Activated CD4-positive, alpha-beta memory T cell treated with anti-CD3 and anti-CD28 coated beads for 36 hours (primary cell): ENCODE measurements around the gene ZNF629. TPM values are rescaled to one million over a fixed set of nuclear protein-coding genes. Genes with fewer than 3 reads are reported as not detected.

Experiments
- CTCF ChIA-PET: fragments of 350-600 bp; sonication (Branson Sonifier 250); formaldehyde crosslinking; loops from one replicate; lab custom pipeline; 2021; ENCODE audit warnings: antibody characterized with exemption, inconsistent platforms; lab: Charles Lee
- POLR2A ChIA-PET: fragments of 350-600 bp; sonication (Branson Sonifier 250); formaldehyde crosslinking; loops from one replicate; lab custom pipeline; 2021; ENCODE audit warnings: antibody characterized with exemption; lab: Charles Lee
- DNase-seq: peaks from one replicate; pipeline ENCODE4 v3.0.0-alpha.2; 2020
- H3K27ac Mint-ChIP-seq: one replicate; pipeline ENCODE4 v1.8.0; 2021; ENCODE audit warnings: mixed read lengths
- H3K27me3 Mint-ChIP-seq: one replicate; pipeline ENCODE4 v1.8.0; 2021; ENCODE audit warnings: mixed read lengths
- H3K36me3 Mint-ChIP-seq: one replicate; pipeline ENCODE4 v1.8.0; 2021; ENCODE audit warnings: mixed read lengths
- H3K4me1 Mint-ChIP-seq: one replicate; pipeline ENCODE4 v1.8.0; 2021; ENCODE audit warnings: low read depth, mixed read lengths
- H3K4me3 Mint-ChIP-seq: one replicate; pipeline ENCODE4 v1.8.0; 2021; ENCODE audit warnings: mild to moderate bottlenecking, mixed read lengths
- H3K9me3 Mint-ChIP-seq: one replicate; pipeline ENCODE4 v1.8.0; 2021; ENCODE audit warnings: mixed read lengths
- intact Hi-C: fragments of 100-400 bp; cut with micrococcal nuclease; formaldehyde crosslinking; loops from one replicate; pipeline ENCODE4 v1.15.1; 2023
- total RNA-seq, 2 experiments: library from RNA; stranded (reverse); gene quantifications; one replicate each; pipeline ENCODE4 v1.2.3, GENCODE V29; 2021

The ZNF629 gene
- total RNA-seq, 2 experiments from 2014 or later, result 2.9 to 3.1 TPM

DNA sequence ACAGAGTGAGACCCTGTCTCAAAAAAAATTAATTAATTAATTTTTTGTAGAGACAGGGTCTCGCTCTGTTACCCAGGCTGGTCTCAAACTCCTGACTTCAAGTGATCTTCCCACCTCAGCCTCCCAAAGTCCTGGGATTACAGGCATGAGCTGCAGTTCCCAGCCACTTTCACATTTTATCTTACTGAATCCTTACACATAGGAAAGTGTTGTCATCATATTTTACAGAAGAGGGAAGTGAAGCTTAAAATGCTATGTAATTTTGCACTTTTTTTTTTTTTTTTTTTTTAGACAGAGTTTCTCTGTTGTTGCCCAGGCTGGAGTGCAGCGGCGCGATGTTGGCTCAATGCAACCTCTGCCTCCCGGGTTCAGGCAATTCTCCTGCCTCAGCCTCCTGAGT lies 21.1 kb upstream of the ZNF629 start:
- Mint-ChIP-seq H3K4me1 (peaks cover 14% of the 10 kb centered on the region), H3K4me3 (no peak overlapping the region), H3K27me3 (peaks cover 1% of the 10 kb centered on the region), H3K27ac (no peak overlapping the region), H3K36me3 (no peaks in the 10 kb centered on the region), H3K9me3 (no peaks in the 10 kb centered on the region)
- intact Hi-C loops, result no loop called here
- no peak for DNase-seq
- CTCF ChIA-PET, result no interaction called here
- POLR2A ChIA-PET, result no interaction called here

DNA sequence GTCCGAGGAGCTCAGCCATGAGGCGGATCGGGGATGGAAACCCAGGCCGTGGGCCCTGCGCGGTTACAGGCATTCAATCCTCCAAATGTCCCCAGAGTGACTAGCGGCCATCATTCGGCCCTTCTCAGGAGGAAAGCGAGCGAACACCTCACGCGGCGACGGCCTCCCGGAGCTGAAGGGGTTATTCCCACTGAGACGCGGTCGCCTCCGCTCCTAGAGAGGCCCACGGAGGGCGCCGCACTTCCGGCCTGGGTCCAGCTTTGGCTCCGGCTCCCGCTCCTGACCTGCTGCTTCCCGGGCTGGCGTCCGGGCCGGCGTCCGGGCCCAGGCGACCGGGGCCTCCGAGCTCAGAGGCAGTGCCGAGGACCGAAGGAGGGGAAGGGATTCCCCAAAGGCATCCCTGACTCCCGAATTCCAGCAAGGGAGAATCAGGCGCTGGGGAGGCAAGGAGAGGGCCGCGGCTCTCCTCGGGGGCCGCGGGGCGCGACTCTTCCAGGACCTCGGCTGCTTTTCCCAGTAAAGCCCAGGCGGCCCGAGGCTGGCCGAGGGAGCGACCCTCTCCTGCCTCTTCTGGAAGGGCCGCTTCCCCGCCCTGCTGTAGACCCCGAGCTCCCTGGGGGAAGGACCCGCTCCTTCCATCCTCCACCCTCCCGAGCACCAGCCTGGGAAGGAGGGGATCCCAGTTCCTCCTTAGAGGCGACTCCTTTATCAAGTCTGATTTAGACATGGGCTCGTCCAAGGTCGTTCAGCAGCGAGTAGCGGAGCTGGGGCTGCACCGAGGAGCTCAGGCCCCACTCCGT lies 18.6 kb upstream of the ZNF629 start:
- ChIA-PET CTCF (interaction anchor here (0.8 to 3.0 kb wide), 8 partner anchors 9 to 376 kb away, joined by 3 to 34 read pairs (median 6); partner anchors contain the start of genes DCTPP1 and ZNF629), POLR2A (interaction anchor here (0.7 to 1.5 kb wide), 6 partner anchors 9 to 96 kb away, joined by 3 to 18 read pairs (median 3); partner anchors contain the start of gene ZNF629)
- Mint-ChIP-seq H3K9me3 (no peaks in the 10 kb centered on the region), H3K4me1 (peaks cover 14% of the 10 kb centered on the region), H3K4me3 (peak overlapping the region; percentile 63), H3K27ac (peak overlapping the region; percentile 45), H3K27me3 (peaks cover 1% of the 10 kb centered on the region), H3K36me3 (no peaks in the 10 kb centered on the region)
- DNase-seq, result peak; percentile 66
- intact Hi-C loops, result loop anchor here (1.0 kb wide), 1 partner anchor 18 kb away; the partner anchor contains the start of gene ZNF629

DNA sequence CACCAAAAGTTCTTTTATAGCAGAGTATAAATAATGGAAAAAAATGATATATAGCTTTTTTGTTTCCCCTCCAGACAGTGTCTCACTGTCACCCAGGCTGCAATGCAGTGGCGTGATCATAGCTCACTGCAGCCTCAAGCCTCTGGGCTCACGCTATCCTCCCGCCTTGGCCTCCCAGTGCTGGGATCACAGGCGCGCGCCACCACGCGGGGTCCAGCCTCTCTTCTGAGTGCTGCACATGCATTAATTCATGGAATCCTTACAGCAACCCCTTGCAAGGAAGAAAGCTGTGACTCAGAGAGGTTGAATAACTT lies 18.0 kb upstream of the ZNF629 start:
- Mint-ChIP-seq H3K9me3 (no peaks in the 10 kb centered on the region), H3K4me3 (peak overlapping the region; percentile 63), H3K36me3 (no peaks in the 10 kb centered on the region), H3K27ac (peak overlapping the region; percentile 45), H3K27me3 (peaks cover 1% of the 10 kb centered on the region), H3K4me1 (peaks cover 14% of the 10 kb centered on the region)
- CTCF ChIA-PET, result interaction anchor here (0.8 to 3.0 kb wide), 8 partner anchors 10 to 375 kb away, joined by 3 to 34 read pairs (median 6); partner anchors contain the start of genes DCTPP1 and ZNF629
- peak; percentile 40 for DNase-seq
- intact Hi-C loops, result no loop called here
- POLR2A ChIA-PET, result interaction anchor here (0.8 to 1.5 kb wide), 5 partner anchors 9 to 96 kb away, joined by 3 to 18 read pairs (median 3); partner anchors contain the start of gene ZNF629

DNA sequence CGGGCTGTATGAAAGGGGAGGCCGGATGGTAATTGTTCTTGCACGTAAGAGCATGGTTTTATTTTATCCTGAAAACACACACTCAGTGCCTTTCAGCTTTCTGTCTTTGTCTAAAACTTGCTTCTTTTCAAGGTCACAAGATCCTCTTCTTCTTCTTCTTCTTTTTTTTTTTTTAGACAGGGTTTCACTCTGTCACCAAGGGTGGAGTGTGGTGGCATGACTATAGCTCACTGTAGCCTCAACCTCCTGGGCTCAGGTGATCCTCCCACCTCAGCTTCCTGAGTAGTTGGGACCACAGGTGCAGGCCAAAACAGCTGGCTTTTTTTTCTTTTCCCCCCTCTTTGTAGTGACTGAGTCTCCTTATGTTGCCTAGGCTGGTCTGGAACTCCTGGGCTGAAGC lies 15.9 kb upstream of the ZNF629 start:
- DNase-seq, result no peak
- peaks cover 1% of the 10 kb centered on the region for H3K27me3 Mint-ChIP-seq
- intact Hi-C loops, result no loop called here
- no peaks in the 10 kb centered on the region for H3K36me3 Mint-ChIP-seq
- ChIA-PET POLR2A (interaction anchor here (0.6 kb wide), 1 partner anchor 253 kb away, joined by 3 read pairs; no protein-coding TSS in a partner anchor), CTCF (interaction anchor here (0.5 to 1.8 kb wide), 6 partner anchors 9 to 159 kb away, joined by 3 to 5 read pairs (median 4); no protein-coding TSS in a partner anchor)
- peaks cover 14% of the 10 kb centered on the region for H3K4me1 Mint-ChIP-seq
- H3K4me3 Mint-ChIP-seq, result no peak overlapping the region
- H3K9me3 Mint-ChIP-seq, result no peaks in the 10 kb centered on the region
- no peak overlapping the region for H3K27ac Mint-ChIP-seq

DNA sequence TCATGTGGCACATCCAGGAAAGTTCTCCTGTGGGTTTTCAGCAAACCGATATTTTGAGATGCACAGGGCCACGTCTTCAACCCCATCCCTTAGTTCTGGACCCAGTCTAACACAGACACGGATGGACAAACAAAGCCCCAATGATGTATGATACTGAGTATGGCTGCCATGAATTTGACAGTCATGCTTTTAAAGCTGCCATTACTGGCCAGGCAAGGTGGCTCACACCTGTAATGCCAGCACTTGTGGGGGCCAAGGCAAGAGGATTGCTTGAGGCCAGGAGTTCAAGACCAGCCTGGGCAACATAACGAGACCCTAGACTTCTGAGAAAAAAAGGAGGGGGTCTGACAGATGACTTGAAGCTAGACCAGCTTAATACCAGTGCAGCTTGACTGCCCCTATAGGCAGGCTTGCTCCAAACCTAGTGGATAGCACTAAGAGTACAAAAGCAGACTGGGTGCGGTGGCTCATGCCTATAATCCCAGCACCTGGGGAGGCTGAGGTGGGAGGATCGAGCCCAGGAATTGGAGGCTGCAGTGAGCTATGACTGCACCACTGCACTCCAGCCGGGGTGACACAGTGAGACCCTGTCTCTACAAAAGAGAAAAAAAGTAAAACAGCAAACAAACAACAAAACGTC lies 10.8 kb upstream of the ZNF629 start:
- Mint-ChIP-seq H3K4me1 (no peaks in the 10 kb centered on the region), H3K9me3 (no peaks in the 10 kb centered on the region), H3K4me3 (no peak overlapping the region), H3K27ac (no peak overlapping the region), H3K36me3 (no peaks in the 10 kb centered on the region), H3K27me3 (no peaks in the 10 kb centered on the region)
- ChIA-PET POLR2A (no interaction called here), CTCF (interaction anchor here (0.8 to 3.3 kb wide), 3 partner anchors 16 to 105 kb away, joined by 3 to 9 read pairs (median 5); no protein-coding TSS in a partner anchor)
- DNase-seq, result no peak
- intact Hi-C loops, result no loop called here

DNA sequence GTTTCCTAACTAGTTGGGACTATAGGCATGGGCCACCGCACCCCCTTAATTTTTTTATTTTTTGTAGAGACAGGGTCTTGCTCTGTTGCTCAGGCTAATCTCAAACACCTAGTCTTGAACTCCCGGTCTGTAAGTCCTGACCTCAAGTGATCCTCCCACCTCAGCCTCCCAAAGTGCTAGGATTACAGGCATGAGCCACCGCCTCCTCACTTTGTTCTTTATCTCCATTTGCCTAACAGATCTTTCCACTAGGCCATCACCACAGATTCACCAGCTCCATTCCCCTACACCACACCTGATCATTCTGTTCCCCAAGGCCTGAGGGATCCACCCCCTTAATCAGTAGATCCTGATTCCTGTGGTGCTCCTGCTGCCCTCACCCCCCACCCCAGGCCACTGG lies 7.6 kb upstream of the ZNF629 start:
- Mint-ChIP-seq H3K9me3 (no peaks in the 10 kb centered on the region), H3K4me1 (no peaks in the 10 kb centered on the region), H3K36me3 (no peaks in the 10 kb centered on the region), H3K27ac (no peak overlapping the region), H3K27me3 (no peaks in the 10 kb centered on the region), H3K4me3 (no peak overlapping the region)
- POLR2A ChIA-PET, result no interaction called here
- CTCF ChIA-PET, result interaction anchor here (3.3 kb wide), 1 partner anchor 19 kb away, joined by 9 read pairs; no protein-coding TSS in a partner anchor
- DNase-seq, result no peak
- intact Hi-C loops, result no loop called here

DNA sequence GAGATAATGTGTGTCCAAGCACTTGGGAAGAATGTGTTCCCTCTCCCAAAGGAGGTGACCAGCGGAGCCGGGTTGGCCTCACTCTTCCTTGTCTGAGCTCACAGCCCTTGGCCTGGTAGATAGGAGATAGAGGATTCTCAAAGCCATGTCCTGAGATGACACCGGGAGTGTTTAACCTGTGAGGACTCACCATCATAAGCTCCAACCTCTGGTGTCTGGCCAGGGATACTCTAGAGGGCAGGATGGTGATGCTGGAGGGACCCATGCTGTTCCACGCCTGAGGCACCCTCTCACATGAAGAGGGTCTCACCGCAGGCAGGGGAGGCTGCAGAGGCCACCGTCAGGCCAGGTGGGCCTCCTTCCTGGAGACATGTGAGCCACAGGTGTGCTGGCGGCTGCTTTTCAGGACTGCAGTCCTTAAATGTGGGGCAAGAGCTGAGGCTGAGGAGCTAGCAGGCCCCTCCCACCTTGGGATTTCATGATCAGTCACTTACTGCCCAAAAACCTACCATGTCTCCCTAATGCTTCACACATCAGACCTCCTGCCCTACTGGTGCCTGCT lies 6.6 kb upstream of the ZNF629 start:
- no peak for DNase-seq
- POLR2A ChIA-PET, result no interaction called here
- no peaks in the 10 kb centered on the region for H3K36me3 Mint-ChIP-seq
- CTCF ChIA-PET, result interaction anchor here (0.6 to 0.8 kb wide), 2 partner anchors 23 to 51 kb away, joined by 3 read pairs; no protein-coding TSS in a partner anchor
- intact Hi-C loops, result no loop called here
- H3K4me1 Mint-ChIP-seq, result no peaks in the 10 kb centered on the region
- no peak overlapping the region for H3K27ac Mint-ChIP-seq
- H3K9me3 Mint-ChIP-seq, result no peaks in the 10 kb centered on the region
- H3K27me3 Mint-ChIP-seq, result no peaks in the 10 kb centered on the region
- no peak overlapping the region for H3K4me3 Mint-ChIP-seq

DNA sequence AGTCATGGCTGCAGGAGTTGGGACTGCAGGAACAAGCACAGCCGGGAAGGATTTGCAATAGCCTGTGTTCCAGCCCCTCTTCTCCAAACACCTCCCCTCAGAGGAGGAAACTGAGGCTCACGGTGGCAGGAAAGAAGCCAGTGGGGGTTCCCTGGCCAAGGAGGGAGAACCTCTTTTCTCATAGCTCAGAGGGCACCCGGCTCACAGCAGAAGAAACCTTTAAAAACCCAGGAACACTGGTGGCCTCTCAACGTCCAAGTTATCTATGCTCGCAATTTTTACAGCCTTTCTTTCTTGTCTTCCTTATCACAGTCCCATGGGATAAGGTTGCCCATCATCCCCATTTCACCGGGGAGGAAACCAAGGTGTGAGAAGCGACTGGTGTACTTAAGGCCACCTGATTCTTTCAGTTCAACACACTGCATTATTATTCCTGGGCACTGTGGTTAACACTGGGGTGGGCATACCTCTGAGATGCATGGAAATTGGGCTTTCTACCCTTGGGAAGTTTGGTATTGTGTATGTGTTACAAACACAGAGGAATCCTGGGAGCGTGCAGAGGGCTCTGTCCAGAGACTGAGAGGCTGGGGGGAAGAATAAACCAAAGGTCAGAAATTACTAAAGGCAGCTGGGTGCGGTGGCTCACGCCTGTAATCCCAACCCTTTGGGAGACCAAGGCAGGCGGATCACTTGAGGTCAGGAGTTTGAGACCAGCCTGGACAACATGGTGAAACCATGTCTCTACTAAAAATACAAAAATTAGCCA lies 791 bp upstream of the ZNF629 start:
- peaks cover 5% of the 10 kb centered on the region for H3K36me3 Mint-ChIP-seq
- no peaks in the 10 kb centered on the region for H3K9me3 Mint-ChIP-seq
- intact Hi-C loops, result loop anchor here (1.0 kb wide), 1 partner anchor 19 kb away; no protein-coding TSS in a partner anchor
- no peak overlapping the region for H3K27ac Mint-ChIP-seq
- H3K27me3 Mint-ChIP-seq, result peaks cover 4% of the 10 kb centered on the region
- ChIA-PET POLR2A (interaction anchor here (1.0 to 1.2 kb wide), 2 partner anchors 11 to 18 kb away, joined by 3 read pairs; no protein-coding TSS in a partner anchor), CTCF (interaction anchor here (1.0 kb wide), 2 partner anchors 18 to 26 kb away, joined by 3 to 4 read pairs; no protein-coding TSS in a partner anchor)
- no peak for DNase-seq
- H3K4me3 Mint-ChIP-seq, result peak overlapping the region; percentile 77
- H3K4me1 Mint-ChIP-seq, result peaks cover 12% of the 10 kb centered on the region

DNA sequence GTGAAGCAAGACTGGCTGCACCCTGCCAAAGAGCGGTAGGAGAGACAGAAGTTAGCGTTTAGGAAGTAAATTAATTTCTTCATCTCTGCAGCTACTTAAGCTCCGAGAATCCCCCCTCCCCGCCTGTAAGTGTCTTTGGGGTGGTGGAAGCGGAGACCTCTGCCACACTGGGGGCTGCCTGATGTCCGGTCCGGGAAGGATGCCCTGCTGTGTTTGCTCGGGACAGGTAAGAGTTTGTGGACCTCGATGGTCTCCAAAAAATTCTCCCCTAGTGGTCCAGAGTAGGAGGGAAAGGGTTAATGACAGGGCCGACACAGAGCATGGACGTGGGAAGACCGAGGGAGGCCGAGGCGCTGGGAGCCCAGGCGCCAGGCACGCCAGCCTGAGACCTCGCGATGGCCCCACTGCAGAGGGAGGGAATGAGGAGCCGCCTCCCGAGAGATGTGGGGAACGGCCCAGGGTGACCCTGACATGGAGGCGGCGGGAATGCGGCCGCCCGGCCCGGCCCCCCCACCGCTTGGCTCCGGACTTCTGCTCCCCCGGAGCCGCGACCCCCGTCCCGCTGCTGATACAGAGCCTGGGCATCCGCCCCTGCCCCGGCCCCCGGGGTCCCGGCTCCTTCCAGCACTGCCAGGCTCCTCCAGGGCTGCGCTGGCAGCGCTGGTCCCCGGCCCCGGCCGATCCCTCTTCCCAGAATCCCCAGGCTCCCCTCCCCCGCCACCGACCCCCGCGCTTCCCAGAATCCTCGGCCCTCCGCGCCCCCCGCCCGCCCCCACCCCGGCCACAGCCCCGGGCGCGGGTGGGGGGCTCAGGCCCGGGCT lies 680 bp downstream of the ZNF629 start:
- POLR2A ChIA-PET, result interaction anchor here (1.0 kb wide), 1 partner anchor 19 kb away, joined by 3 read pairs; no protein-coding TSS in a partner anchor
- H3K4me3 Mint-ChIP-seq, result peak overlapping the region; percentile 77
- intact Hi-C loops, result no loop called here
- H3K4me1 Mint-ChIP-seq, result peaks cover 12% of the 10 kb centered on the region
- H3K27ac Mint-ChIP-seq, result no peak overlapping the region
- H3K36me3 Mint-ChIP-seq, result peaks cover 5% of the 10 kb centered on the region
- peaks cover 4% of the 10 kb centered on the region for H3K27me3 Mint-ChIP-seq
- DNase-seq, result peak; percentile 30
- no peaks in the 10 kb centered on the region for H3K9me3 Mint-ChIP-seq
- CTCF ChIA-PET, result interaction anchor here (1.0 kb wide), 2 partner anchors 19 to 28 kb away, joined by 3 to 4 read pairs; no protein-coding TSS in a partner anchor
